ENCODE measurements around the gene EFCAB5.
"Not testable (repeated sequence)": the region's sequence is repeated elsewhere in the genome, so short reads cannot be mapped to it uniquely, and the experiment has no call there.

Gene EFCAB5

DNA sequence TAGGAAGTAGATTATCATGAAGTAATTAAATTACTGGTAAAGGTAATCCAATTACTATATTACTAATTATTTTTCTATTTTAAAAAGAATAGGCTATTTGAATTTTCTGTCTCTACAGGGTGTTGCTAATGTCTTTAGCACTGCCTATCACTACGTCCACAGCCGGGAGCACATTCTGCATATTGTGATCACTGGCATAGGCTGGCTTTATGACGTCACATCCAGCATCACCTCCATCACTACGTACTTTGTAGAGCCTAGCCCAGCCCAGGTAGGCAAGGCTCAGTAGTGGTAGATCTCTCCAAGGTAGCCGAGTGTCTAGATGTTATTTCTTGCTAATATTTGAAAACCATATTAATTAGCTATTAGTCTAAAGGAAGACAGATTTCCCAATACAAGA lies 141.3 kb downstream of the EFCAB5 start:
- intact Hi-C loops (cut with micrococcal nuclease), result no loop called here
- no peaks in the 10 kb centered on the region for H3K27me3 Mint-ChIP-seq
- no peaks in the 10 kb centered on the region for H3K9me3 Mint-ChIP-seq
- no peaks in the 10 kb centered on the region for H3K36me3 Mint-ChIP-seq (ENCODE audit: low read depth)
- H3K27ac Mint-ChIP-seq, result no peak overlapping the region
- no peaks in the 10 kb centered on the region for H3K4me1 Mint-ChIP-seq (ENCODE audit: low read depth)
- H3K4me3 Mint-ChIP-seq, result no peak overlapping the region

DNA sequence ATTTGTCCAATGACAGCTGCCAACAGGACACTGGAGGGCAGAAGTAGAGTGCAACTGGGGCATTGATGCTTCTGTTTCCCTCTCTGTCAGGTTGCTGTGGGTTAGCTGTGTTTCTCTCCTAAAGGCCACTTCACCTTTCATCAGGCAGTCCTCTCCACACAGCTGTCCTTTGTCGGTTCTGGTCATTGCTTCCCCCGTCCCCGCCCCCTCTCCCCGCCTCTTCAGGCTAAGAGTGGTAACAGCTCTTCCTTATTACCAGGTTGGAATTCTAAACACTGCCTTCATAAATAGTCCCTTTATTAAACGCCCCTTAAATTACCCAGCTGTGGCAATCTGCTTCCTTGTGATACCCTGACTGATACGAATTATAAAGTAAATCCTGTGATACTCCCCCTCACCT lies 143.4 kb downstream of the EFCAB5 start:
- Mint-ChIP-seq H3K4me3 (no peak overlapping the region), H3K36me3 (ENCODE audit: low read depth) (no peaks in the 10 kb centered on the region), H3K4me1 (ENCODE audit: low read depth) (no peaks in the 10 kb centered on the region), H3K9me3 (no peaks in the 10 kb centered on the region), H3K27ac (no peak overlapping the region), H3K27me3 (no peaks in the 10 kb centered on the region)
- intact Hi-C loops (cut with micrococcal nuclease), result no loop called here

DNA sequence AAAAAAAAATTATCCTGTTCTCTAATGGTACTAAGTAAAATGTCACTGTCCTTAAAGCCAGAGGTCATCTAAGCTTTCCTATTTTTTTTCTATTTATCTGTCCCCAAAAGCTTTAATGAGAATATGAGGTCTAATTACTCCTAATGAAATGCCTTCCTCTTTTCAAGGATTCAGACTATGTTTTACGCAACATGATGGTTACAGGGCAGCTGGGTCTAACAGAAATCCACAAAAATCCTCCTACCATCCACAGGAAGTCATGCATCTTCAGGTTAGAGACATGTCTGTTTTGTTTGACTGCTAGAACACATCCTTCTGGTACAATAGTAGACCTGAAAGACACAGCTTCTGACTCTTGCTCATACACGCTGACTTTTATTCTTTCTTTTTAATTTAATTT lies 145.5 kb downstream of the EFCAB5 start:
- Mint-ChIP-seq H3K4me1 (ENCODE audit: low read depth) (no peaks in the 10 kb centered on the region), H3K36me3 (ENCODE audit: low read depth) (no peaks in the 10 kb centered on the region), H3K27ac (no peak overlapping the region), H3K9me3 (no peaks in the 10 kb centered on the region), H3K27me3 (no peaks in the 10 kb centered on the region), H3K4me3 (no peak overlapping the region)
- intact Hi-C loops (cut with micrococcal nuclease), result no loop called here

DNA sequence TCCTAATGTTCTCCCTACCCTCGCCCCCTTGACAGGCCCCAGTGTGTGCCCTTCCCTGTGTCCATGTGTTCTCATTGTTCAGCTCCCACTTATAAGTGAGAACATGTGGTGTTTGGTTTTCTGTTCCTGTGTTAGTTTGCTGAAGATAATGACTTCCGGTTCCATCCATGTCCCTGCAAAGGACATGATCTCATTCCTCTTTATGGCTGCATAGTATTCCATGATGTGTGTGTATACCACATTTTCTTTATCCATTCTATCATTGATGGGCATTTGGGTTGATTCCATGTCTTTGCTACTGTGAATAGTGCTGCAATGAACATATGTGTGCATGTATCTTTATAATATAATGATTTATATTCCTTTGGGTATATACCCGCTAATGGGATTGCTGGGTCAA lies 146.0 kb downstream of the EFCAB5 start:
- intact Hi-C loops (cut with micrococcal nuclease); H3K4me1 Mint-ChIP-seq (ENCODE audit: low read depth); H3K9me3 Mint-ChIP-seq; H3K27me3 Mint-ChIP-seq; H3K4me3 Mint-ChIP-seq; H3K36me3 Mint-ChIP-seq (ENCODE audit: low read depth); H3K27ac Mint-ChIP-seq: not testable (repeated sequence)

DNA sequence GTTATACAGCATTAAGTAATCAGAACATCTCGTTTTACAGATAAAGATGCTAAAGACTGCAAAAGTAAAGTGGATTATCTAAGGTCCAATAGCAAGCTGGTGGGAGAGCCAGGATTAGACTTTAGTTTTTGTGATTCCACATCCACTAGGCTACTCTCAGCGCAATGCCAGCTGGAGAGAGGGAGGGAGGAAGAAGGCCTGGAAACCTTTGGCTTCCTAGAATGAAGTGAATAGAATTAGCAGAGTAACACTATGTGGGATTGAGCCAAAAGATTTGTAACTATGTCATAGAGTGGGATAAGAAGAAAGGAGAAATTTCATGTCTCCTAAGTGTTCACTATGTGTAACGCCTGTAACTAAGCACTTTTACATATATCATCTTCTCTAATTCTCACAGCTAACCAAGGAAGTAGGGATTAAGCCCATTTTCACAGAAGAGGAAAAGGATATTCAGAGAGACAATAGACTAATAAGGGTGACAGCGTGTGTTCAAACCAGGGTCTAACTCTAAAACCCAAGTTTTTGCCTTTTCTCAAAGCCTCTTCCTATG lies 149.8 kb downstream of the EFCAB5 start:
- no peaks in the 10 kb centered on the region for H3K27me3 Mint-ChIP-seq
- no peak overlapping the region for H3K27ac Mint-ChIP-seq
- H3K4me3 Mint-ChIP-seq, result no peak overlapping the region
- intact Hi-C loops (cut with micrococcal nuclease), result loop anchor here (10.0 kb wide), 1 partner anchor 286 kb away; no protein-coding TSS in a partner anchor
- no peaks in the 10 kb centered on the region for H3K9me3 Mint-ChIP-seq
- no peaks in the 10 kb centered on the region for H3K36me3 Mint-ChIP-seq (ENCODE audit: low read depth)
- H3K4me1 Mint-ChIP-seq (ENCODE audit: low read depth), result peaks cover 9% of the 10 kb centered on the region

DNA sequence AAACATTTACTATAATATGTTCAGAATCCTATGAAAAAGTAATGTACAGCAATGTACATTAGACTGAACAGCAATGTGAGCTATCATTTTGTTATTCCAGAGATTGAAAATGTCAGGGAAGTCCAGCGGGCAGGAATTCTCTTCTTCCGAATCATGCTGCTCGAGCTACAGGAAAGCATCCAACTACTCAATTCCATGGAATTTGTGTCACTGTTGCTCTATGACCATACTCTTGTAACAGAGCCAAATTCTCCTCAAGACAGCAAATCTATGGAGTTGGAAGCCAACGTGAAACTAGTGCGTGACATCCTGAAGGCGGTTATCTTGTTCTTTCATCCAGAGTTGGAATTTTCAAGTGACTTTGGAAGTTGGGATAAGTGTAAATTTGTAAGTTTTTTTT lies 150.3 kb downstream of the EFCAB5 start:
- Mint-ChIP-seq H3K4me1 (ENCODE audit: low read depth) (peaks cover 9% of the 10 kb centered on the region), H3K27me3 (no peaks in the 10 kb centered on the region), H3K9me3 (no peaks in the 10 kb centered on the region), H3K4me3 (no peak overlapping the region), H3K36me3 (ENCODE audit: low read depth) (no peaks in the 10 kb centered on the region), H3K27ac (no peak overlapping the region)
- intact Hi-C loops (cut with micrococcal nuclease), result loop anchor here (10.0 kb wide), 1 partner anchor 287 kb away; no protein-coding TSS in a partner anchor

DNA sequence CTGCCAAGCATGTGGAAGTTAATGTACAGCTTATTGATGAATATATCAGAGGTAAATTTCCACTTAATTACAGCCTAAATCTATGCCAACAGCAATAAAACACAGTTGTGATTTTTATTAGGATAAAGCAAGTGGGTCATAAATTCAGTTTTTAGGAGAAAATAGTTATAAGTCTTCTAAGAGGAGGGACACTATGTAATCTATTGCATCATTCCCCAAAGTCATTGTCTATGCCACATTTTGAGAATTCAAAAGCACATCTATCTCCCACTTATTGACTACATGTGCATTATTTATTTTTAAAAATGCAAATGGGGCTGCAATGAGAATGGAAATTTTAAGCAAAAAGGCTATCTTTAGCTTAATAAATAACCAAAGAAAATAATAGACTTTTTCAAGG lies 151.5 kb downstream of the EFCAB5 start:
- Mint-ChIP-seq H3K27me3 (no peaks in the 10 kb centered on the region), H3K9me3 (no peaks in the 10 kb centered on the region), H3K27ac (no peak overlapping the region), H3K36me3 (ENCODE audit: low read depth) (no peaks in the 10 kb centered on the region), H3K4me3 (no peak overlapping the region), H3K4me1 (ENCODE audit: low read depth) (peaks cover 9% of the 10 kb centered on the region)
- intact Hi-C loops (cut with micrococcal nuclease), result loop anchor here (1.0 to 10.0 kb wide), 2 partner anchors 67 to 288 kb away; no protein-coding TSS in a partner anchor

DNA sequence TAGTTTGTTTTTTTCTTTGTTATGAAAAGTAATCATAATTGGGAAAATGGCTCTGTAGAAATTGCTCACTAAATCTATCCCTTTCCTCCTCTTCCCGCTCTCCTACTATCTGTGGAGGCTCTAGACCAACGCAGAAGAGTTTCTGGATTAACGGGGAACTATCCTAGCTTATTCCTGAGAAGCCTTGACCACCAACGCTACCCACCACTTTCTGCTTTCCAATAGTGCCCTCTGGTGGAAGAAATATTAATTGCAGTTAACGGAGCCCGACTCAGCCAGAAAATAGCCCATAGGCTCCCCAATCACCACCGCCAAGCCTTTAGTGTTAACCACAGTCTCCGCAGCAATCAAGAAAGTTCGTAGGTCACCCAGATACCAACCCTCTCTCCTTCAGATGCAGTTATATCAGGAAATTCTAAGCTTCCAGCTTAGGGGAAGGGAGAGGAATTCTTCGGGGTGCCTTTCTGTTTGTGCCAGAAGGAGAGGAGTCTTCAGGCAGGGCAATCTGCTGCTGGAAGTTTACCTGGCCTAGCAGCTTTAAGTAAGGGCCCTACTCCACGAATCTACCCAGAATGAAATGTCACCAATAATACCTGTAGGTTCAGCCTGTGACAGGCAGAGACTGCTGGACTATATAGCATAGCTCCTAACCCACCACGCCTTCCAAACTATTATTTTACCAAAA lies 152.2 kb downstream of the EFCAB5 start:
- Mint-ChIP-seq H3K4me3 (no peak overlapping the region), H3K4me1 (ENCODE audit: low read depth) (peaks cover 9% of the 10 kb centered on the region), H3K9me3 (no peaks in the 10 kb centered on the region), H3K27me3 (no peaks in the 10 kb centered on the region), H3K27ac (no peak overlapping the region), H3K36me3 (ENCODE audit: low read depth) (no peaks in the 10 kb centered on the region)
- intact Hi-C loops (cut with micrococcal nuclease), result loop anchor here (1.0 to 10.0 kb wide), 2 partner anchors 67 to 289 kb away; no protein-coding TSS in a partner anchor

DNA sequence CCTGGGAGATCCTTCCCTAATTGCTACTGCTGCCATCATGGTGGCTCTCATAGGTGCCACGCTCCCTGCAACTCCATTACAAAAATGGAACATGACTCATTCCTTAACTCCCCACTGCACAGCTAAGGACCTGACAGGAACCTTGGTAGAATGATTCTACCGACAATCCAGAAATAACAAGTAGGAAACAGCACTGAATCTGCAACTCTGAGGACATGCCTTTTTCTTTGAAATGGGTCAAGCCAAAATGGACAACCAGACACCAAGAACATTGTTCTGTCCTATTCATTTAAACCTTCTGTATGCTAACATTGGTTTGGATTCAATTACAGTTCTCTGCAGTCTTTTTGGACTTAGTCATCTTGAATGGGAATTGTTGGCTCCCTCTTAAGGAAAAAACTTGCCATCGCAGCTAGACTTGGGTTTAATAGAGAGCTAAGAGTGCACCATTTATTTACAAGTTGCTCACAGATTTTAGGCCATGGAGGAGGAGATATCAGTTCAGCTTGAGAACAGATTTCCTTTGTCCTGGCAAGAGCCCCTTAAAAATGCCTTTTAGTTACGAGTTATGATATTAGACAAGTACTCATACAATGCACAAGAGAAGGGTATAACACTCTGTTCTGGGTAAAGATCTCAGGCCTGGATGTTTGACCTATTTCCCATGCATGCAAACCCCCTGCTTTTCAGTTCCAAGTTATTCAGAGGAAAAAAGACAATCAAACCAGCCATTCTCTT lies 154.2 kb downstream of the EFCAB5 start:
- Mint-ChIP-seq H3K9me3 (no peaks in the 10 kb centered on the region), H3K36me3 (ENCODE audit: low read depth) (no peaks in the 10 kb centered on the region), H3K27me3 (no peaks in the 10 kb centered on the region), H3K4me1 (ENCODE audit: low read depth) (peaks cover 9% of the 10 kb centered on the region), H3K27ac (no peak overlapping the region), H3K4me3 (no peak overlapping the region)
- intact Hi-C loops (cut with micrococcal nuclease), result loop anchor here (10.0 kb wide), 1 partner anchor 291 kb away; no protein-coding TSS in a partner anchor

DNA sequence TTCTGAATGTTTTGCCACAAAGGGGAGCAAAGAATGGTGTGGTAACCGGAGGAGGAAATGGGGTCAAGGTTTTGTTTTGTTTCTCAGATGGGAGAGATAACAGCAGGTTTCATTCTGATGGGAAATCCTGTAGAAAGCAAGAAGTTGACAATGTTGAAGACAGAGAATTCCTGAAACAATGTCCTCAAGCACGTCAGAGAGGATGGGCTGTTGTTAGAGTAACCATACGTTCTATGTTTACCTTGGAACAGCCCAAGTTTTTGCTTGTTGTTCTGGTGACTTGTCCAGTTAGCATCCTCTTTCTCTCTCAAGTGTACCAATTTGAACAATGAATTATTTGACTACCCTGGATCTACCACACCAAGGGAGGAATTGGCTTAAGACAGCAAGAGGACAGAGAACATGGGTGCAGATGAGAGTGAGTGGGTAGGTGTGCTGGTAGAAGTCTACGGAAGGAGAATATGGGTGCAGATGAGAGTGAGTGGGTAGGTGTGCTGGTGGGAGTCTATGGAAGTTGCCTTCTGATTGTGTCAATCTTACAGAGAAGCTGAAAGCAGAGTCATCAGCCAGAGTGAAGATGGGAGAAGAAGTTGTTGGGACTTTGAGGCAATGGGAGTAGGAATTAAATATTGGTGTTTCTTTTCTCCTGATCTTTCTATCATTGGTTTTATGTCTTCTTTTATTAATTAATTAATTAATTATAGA lies 160.4 kb downstream of the EFCAB5 start:
- Mint-ChIP-seq H3K9me3 (no peaks in the 10 kb centered on the region), H3K27ac (no peak overlapping the region), H3K36me3 (ENCODE audit: low read depth) (no peaks in the 10 kb centered on the region), H3K4me3 (no peak overlapping the region), H3K4me1 (ENCODE audit: low read depth) (peaks cover 12% of the 10 kb centered on the region), H3K27me3 (no peaks in the 10 kb centered on the region)
- intact Hi-C loops (cut with micrococcal nuclease), result no loop called here

DNA sequence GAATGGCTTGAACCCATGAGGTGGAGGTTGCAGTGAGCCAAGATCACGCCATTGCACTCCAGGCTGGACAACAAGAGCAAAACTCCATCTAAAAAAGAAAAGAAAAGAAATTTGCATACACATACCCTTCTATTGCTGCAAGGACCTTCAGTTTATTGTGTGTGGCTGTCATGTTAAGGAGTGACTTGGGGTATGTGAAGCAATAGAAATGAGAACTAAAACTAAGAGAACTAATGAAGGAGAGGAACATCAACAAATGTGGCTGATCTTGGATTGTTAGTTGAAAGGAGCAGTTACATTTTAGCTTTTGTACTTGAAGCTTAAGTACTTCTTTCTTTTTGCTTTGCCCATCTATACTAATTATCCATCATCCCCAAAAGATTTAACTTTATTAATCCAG lies 162.5 kb downstream of the EFCAB5 start:
- Mint-ChIP-seq H3K9me3 (no peaks in the 10 kb centered on the region), H3K36me3 (ENCODE audit: low read depth) (no peaks in the 10 kb centered on the region), H3K27ac (no peak overlapping the region), H3K27me3 (no peaks in the 10 kb centered on the region), H3K4me1 (ENCODE audit: low read depth) (peaks cover 12% of the 10 kb centered on the region), H3K4me3 (no peak overlapping the region)
- intact Hi-C loops (cut with micrococcal nuclease), result loop anchor here (1.0 kb wide), 1 partner anchor 232 kb away; no protein-coding TSS in a partner anchor

DNA sequence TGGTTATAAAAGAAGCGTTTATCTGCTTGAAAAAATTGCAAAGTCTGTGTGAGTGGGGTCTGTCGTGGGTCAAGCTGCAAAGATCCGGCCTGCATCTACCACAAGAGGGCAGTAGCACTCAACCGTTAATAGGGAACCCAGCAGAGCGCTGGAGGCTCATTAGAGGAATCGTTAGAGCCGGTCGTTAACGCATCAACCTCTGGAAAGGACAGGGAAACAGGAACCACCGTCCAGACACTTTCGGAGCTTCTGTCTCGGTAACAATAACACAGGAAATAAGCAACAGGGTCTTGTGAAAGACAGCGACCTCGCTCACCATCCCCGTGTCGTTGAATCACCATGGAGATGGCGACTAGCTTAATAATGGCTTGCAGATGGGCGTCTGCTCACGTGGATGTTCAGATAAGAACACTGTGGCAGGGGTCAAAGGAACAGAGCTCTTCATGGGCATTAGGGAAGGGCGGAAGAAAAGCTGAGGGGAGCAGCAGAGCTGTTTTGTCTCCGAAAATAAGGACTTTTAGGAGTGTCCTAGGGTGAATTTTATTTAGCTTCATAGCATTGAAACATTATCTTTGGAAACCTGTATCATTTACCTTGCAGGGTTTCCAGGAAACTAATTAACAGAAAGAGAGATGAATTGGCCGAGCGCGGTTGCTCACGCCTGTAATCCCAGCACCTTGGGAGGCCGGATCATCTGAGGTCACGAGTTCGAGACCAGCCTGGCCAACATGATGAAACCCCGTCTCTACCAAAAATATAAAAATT lies 163.3 kb downstream of the EFCAB5 start:
- H3K4me1 Mint-ChIP-seq (ENCODE audit: low read depth), result peaks cover 12% of the 10 kb centered on the region
- intact Hi-C loops (cut with micrococcal nuclease), result loop anchor here (1.0 kb wide), 1 partner anchor 232 kb away; no protein-coding TSS in a partner anchor
- peak overlapping the region; percentile 77 for H3K4me3 Mint-ChIP-seq
- H3K9me3 Mint-ChIP-seq, result no peaks in the 10 kb centered on the region
- peak overlapping the region; percentile 90 for H3K27ac Mint-ChIP-seq
- no peaks in the 10 kb centered on the region for H3K36me3 Mint-ChIP-seq (ENCODE audit: low read depth)
- H3K27me3 Mint-ChIP-seq, result no peaks in the 10 kb centered on the region

DNA sequence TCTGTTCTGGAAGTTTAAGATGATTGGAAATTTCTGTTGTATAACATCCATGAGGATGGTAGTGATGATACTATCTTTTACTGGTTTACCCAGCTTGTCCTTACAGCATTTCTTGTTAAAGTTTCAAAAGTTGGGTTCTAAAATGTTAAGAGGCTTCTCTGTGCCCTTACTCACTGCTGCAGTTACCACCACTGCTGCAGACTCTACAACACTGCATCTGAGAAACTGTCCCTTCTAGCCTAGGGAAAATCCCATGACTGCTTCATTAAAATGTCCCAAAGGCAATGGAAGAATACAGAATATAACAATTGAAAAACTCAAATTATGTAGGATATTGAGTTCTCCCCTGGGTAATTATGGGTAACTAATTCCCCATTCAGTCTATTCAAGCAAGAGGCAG lies 171.4 kb downstream of the EFCAB5 start:
- H3K4me1 Mint-ChIP-seq (ENCODE audit: low read depth), result no peaks in the 10 kb centered on the region
- no peak overlapping the region for H3K4me3 Mint-ChIP-seq
- intact Hi-C loops (cut with micrococcal nuclease), result no loop called here
- H3K27ac Mint-ChIP-seq, result no peak overlapping the region
- no peaks in the 10 kb centered on the region for H3K27me3 Mint-ChIP-seq
- H3K36me3 Mint-ChIP-seq (ENCODE audit: low read depth), result peaks cover 9% of the 10 kb centered on the region
- H3K9me3 Mint-ChIP-seq, result no peaks in the 10 kb centered on the region
